SH-SY5Y (cell line): ENCODE data around the gene COBLL1.

Experiments used
- GATA2 ChIP-seq: IDR thresholded peaks from 2 replicates; pipeline ENCODE4 v1.6.1; 2011; ENCODE audit warnings: mild to moderate bottlenecking, low read depth, low read length
- GATA3 ChIP-seq: IDR thresholded peaks from 2 replicates; pipeline ENCODE4 v1.6.1; 2011; ENCODE audit warnings: low read depth, mild to moderate bottlenecking, low read length, moderate library complexity

Gene COBLL1

DNA sequence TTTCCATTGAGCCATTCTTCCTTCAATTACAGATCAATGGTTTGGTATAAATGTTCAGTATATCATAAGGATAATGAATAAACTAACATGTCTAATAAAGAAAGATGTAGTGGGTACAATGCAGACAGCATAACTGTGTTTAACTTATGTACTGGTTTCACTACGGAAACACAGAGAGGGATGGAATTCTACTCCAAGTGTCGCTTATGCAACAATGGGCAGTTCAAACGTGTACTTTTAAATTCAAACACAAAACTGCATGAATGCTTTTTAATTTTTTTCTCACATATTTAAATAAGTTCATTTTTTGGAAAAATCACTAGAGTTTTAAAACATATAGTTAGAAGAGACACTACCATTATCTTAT is 74.7 kb downstream of the COBLL1 start:
- TF ChIP-seq GATA2: no peak
- no peak for TF ChIP-seq GATA3

GRCh38 chr2:164766216-164766953 is 75.2 kb downstream of the COBLL1 start:
- no peak for TF ChIP-seq GATA3

GRCh38 chr2:164764996-164765395 is 76.6 kb downstream of the COBLL1 start:
- TF ChIP-seq GATA2: no peak
- no peak for TF ChIP-seq GATA3

DNA sequence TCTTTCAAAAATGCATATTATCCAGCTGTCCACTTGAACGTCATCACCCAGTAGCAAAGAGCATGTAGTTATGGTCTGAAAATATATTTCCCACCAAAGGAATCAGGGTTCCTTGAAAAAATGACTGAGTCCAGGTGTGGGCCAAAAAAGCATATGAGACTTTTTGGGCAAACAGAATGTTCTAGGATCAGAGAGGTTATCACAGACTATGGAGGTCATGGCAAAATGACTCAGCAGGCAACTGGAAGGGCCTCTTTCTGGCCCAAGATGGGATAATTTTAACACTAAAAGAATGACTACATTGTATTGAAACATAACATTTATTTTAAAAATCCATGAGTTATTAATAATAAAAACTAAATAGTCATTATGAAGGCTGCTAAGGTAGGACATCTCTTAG is 77.1 kb downstream of the COBLL1 start:
- TF ChIP-seq GATA2 (no peak), GATA3 (no peak)

GRCh38 chr2:164763431-164763830 is 78.2 kb downstream of the COBLL1 start:
- TF ChIP-seq GATA2 (no peak), GATA3 (no peak)

- no peak for TF ChIP-seq GATA2
- no peak for TF ChIP-seq GATA3
Measured at GRCh38 chr2:164761737-164762460, 79.7 kb downstream of the COBLL1 start.

- TF ChIP-seq GATA3 (no peak), GATA2 (no peak)
Measured at GRCh38 chr2:164760179-164760578, 81.4 kb downstream of the COBLL1 start.

- TF ChIP-seq GATA3: no peak
- no peak for TF ChIP-seq GATA2
Measured at GRCh38 chr2:164757934-164758695, 83.5 kb downstream of the COBLL1 start.

GRCh38 chr2:164756773-164757172 is 84.8 kb downstream of the COBLL1 start:
- TF ChIP-seq GATA3 (no peak), GATA2 (no peak)

GRCh38 chr2:164755952-164756351 is 85.7 kb downstream of the COBLL1 start:
- TF ChIP-seq GATA3: no peak
- no peak for TF ChIP-seq GATA2

DNA sequence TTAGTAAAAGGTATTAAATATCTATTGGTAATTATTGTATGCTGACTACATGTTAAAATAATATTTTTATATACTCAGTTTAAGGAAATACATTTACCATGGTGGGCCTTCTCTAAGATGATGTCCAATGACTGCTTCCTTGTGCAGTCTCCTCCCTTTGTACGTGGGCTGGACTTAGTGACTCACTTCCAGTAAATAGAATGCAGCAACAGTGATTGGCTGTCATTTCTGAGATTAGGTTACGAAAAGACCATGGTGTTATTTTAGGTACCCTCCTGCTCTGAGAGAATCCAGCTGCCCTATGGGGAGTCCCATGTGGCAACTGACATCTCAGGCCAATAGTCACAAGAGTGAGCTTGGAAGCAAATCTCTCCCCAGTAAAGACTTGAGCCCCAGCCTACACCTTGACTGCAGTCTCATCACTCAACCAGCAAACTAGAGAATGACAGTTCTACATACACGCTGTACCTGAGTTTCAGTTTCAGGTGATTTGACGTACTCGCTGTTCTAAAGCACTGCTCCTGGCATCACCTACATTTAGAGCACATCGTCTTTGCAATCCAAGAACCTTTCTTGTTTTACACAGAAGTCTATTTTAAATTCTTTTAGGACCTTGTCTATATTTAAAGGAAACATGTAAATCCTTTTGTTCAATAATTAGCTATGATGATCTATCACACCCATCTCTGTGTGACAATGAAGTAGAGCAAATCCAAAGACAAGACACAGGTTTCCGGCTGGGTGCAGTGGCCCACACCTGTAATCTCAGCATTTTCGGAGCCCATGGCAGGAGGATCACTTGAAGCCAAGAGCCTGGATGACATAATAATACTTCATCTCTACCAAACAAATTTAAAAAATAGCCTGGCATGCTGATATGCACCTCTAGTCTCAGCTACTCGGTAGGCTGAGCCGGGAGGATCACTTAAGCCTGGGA is 87.2 kb downstream of the COBLL1 start:
- TF ChIP-seq GATA3 (no peak), GATA2 (no peak)

GRCh38 chr2:164752956-164753355 is 88.7 kb downstream of the COBLL1 start:
- TF ChIP-seq GATA2: no peak
- TF ChIP-seq GATA3: no peak

DNA sequence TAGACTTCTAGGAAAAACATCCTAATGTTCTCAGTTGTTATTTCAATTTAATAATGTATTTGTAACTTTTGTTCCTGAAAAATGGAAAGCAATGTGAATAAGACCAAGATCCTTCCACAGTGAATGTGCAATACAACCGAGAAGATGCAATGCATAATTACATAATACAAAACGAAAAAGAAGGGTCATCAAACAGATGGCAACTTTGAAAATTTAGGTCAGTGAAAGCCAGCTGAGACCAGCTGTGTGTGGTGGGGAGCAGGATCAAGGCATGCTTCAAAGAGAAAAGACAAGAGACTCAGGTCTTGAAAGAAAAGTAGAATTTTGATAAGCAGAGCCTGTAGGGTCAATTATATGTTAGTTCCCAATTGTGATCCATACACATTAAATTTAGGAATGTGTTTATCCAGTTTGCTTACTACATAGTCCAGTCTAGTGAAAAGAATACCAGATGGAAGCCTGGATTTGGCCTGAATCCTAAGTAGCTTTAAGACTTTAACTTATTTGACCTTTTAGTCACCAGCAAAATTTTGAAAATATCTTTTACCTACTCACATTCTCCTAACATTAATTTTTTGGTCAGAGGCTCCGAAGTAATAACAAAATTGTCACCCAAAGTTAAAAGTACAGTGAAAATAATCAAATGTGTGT is 93.7 kb downstream of the COBLL1 start:
- no peak for TF ChIP-seq GATA2
- TF ChIP-seq GATA3: no peak

DNA sequence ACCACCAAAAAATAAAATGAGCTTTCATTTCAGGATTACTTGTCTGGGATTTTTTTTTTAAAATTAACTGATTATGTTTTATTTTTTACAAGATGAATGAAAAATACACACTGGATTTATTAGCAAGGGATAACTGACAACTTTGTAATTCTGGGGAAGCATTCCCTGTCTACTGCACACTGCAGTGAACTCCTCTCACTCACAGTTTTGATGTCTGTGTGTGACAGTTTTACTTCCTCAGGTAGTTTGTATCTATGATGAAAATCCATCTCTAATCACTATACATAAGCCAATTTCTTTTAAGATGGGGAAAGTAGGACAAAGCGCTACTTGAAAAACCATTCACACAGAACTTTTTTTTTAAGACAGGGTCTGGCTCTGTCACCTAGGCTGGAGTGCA is 94.5 kb downstream of the COBLL1 start:
- TF ChIP-seq GATA2: no peak
- no peak for TF ChIP-seq GATA3
